HCT116 (cell line): Measurements from ENCODE around the gene TMEM117.

Experiments used
- CEBPB ChIP-seq: IDR thresholded peaks from 2 replicates; pipeline ENCODE4 v1.6.1; 2012; ENCODE audit warnings: low read depth
- CTCF ChIP-seq, 3 experiments: fragments of 200-600 bp in 1 of 3; sonication (generic) in 1 of 3; IDR thresholded peaks in 2 of 3; conservative IDR thresholded peaks in 1 of 3; 2 replicates each; pipeline ENCODE4 v1.5.1; 2012 to 2017; ENCODE audit warnings: low read depth in 2 of 3, low read length in 2 of 3, antibody characterized with exemption in 1 of 3, borderline replicate concordance in 1 of 3, control low read depth in 1 of 3, mild to moderate bottlenecking in 1 of 3, mixed read lengths in 1 of 3, mixed run types in 1 of 3, moderate library complexity in 1 of 3; ENCODE audit not compliant: insufficient read depth in 1 of 3
- ELF1 ChIP-seq: IDR thresholded peaks from 2 replicates; pipeline ENCODE4 v1.6.1; 2012; ENCODE audit warnings: low read depth, borderline replicate concordance
- EZH2 ChIP-seq: fragments of 200-600 bp; sonication (generic); IDR thresholded peaks from 2 replicates; pipeline ENCODE4 v1.6.1; 2017; ENCODE audit warnings: antibody characterized with exemption, mixed run types
- EZH2phosphoT487 ChIP-seq: fragments of 200-600 bp; IDR thresholded peaks from 2 replicates; pipeline ENCODE4 v1.6.1; 2018; ENCODE audit warnings: antibody characterized with exemption, borderline replicate concordance
- JUND ChIP-seq: IDR thresholded peaks from 2 replicates; pipeline ENCODE4 v1.6.1; 2012
- POLR2A ChIP-seq: IDR thresholded peaks from 2 replicates; pipeline ENCODE4 v1.7.0; 2011; ENCODE audit warnings: borderline replicate concordance; ENCODE audit not compliant: insufficient read depth, insufficient read length; ENCODE audit errors: extremely low read depth
- POLR2AphosphoS5 ChIP-seq: IDR thresholded peaks from 2 replicates; pipeline ENCODE4 v1.6.1; 2011; ENCODE audit warnings: mild to moderate bottlenecking, low read depth, low read length, moderate library complexity
- RAD21 ChIP-seq: IDR thresholded peaks from 2 replicates; pipeline ENCODE4 v1.6.1; 2012; ENCODE audit warnings: low read depth, mild to moderate bottlenecking
- REST ChIP-seq: IDR thresholded peaks from 2 replicates; pipeline ENCODE4 v1.6.1; 2012; ENCODE audit warnings: low read depth
- ZBTB33 ChIP-seq: IDR thresholded peaks from 2 replicates; pipeline ENCODE4 v1.6.1; 2011; ENCODE audit warnings: mild to moderate bottlenecking, low read length, moderate library complexity; ENCODE audit not compliant: insufficient replicate concordance; ENCODE audit errors: extremely low read depth
- ZNF274 ChIP-seq: fragments of 200-500 bp; sonication (Bioruptor generic); IDR thresholded peaks from 2 replicates; pipeline ENCODE4 v1.6.1; 2014; ENCODE audit warnings: mild to moderate bottlenecking, low read depth, low read length, inconsistent platforms
- TF ChIP-seq, protein P1 (sequence below): IDR thresholded peaks from 2 replicates; pipeline ENCODE4 v1.6.1; 2012

GRCh38 chr12:44223736-44224135, 387.9 kb downstream of the TMEM117 start:
- TF ChIP-seq, protein P1, sequence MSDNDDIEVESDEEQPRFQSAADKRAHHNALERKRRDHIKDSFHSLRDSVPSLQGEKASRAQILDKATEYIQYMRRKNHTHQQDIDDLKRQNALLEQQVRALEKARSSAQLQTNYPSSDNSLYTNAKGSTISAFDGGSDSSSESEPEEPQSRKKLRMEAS = no peak
- TF ChIP-seq CTCF (IDR thresholded peaks at IDR 0.05 in 2 of 3, conservative IDR thresholded peaks at IDR 0.05 in 1 of 3; ENCODE audit: borderline replicate concordance in 1 of 3, insufficient read depth in 1 of 3, low read depth in 2 of 3, low read length in 2 of 3) (no peak), POLR2AphosphoS5 (no peak), RAD21 (no peak), EZH2 (no peak), JUND (no peak), POLR2A (no peak), CEBPB (no peak), ELF1 (no peak), REST (no peak), ZNF274 (no peak), EZH2phosphoT487 (no peak), ZBTB33 (no peak)
